Measurements from ENCODE around the gene TSN. TPM values are rescaled to one million over a fixed set of nuclear protein-coding genes. Genes with fewer than 3 reads are reported as not detected.

Gene TSN
- total and polyA plus RNA-seq, 9 of the 15 experiments (the other 6 are each of a cell fraction or from before 2014, with no cell fraction given), result 63.2 to 152 (median 95.2) TPM

- CTCF ChIA-PET (ENCODE audit: low intra/inter-chr PET ratio), result no interaction called here
- no peak for DNase-seq (ENCODE audit: extremely low read depth in 1 of 4, low spot score in 3 of 4)
Observed at GRCh38 chr2:121793816-121794215, 38.4 kb downstream of the TSN start.

DNA sequence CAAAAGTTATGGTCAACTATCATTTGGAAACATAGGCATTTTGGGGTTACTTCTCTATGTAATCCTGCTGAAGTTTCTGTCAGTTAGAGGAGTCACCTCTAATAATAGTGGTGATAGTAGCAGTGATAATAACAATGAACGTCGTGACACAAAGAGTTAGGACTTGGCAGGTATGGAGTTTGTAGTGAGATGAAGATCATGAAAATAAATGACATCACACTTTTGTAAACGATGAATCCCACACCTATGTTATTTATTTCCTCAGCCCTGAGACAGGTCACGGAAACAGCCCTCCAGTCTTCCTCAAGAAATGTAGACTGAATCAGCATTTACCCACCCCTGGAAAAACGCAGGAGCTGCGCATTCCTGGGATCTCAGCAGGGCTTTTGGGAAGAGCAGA, 38.8 kb downstream of the TSN start:
- ChIA-PET POLR2A (no interaction called here), CTCF (ENCODE audit: low intra/inter-chr PET ratio) (no interaction called here)
- no peak overlapping the region for H3K27ac ChIP-seq (ENCODE audit: extremely low read depth, low read depth, low read length)
- H3K9ac ChIP-seq (ENCODE audit: insufficient read depth in 1 of 2, low read depth in 2 of 2, low read length in 2 of 2), result no peak overlapping the region
- H3K79me2 ChIP-seq (ENCODE audit: control insufficient read depth, insufficient read depth, low read length), result no peaks in the 10 kb centered on the region
- H3K4me1 ChIP-seq (replicated peaks in 1 of 2; ENCODE audit: control insufficient read depth in 2 of 2, insufficient read depth in 2 of 2, low read length in 2 of 2), result no peaks in the 10 kb centered on the region
- no peaks in the 10 kb centered on the region; the same call in 1 of the 2 replicates for H3K9me3 ChIP-seq (replicated peaks; ENCODE audit: control insufficient read depth, insufficient read depth, low read depth, low read length)
- no peaks in the 10 kb centered on the region for H3K36me3 ChIP-seq (ENCODE audit: control insufficient read depth, insufficient read depth, low read length)
- no peaks in the 10 kb centered on the region for H4K20me1 ChIP-seq (replicated peaks; ENCODE audit: control insufficient read depth, insufficient read depth, low read length)
- ATAC-seq, result no peak
- in situ Hi-C loops (cut with MboI) (loop anchor here (25.0 kb wide), 1 partner anchor 707 kb away; no protein-coding TSS in a partner anchor), intact Hi-C loops (cut with micrococcal nuclease) (no loop called here)
- no peak overlapping the region for H3K4me2 ChIP-seq (ENCODE audit: insufficient read depth, low read length)
- DNase-seq (ENCODE audit: extremely low read depth in 1 of 4, low spot score in 3 of 4), result no peak
- H3K27me3 ChIP-seq (ENCODE audit: control insufficient read depth in 2 of 2, insufficient read depth in 2 of 2, low read length in 2 of 2), result peaks cover 16 to 35% of the 10 kb centered on the region in 2 experiments
- no peaks in the 10 kb centered on the region for H3K9me1 ChIP-seq (ENCODE audit: control insufficient read depth, insufficient read depth, low read length)
- BruUV-seq (replicated peaks), result no TSS peak
- 2% methylated on average over 6 of the region's 6 CpGs for WGBS (ENCODE audit: insufficient coverage, low coverage, missing lambda C conversion rate)
- no peak for FAIRE-seq
- H2AFZ ChIP-seq (ENCODE audit: low read depth, low read length), result no peak overlapping the region
- no peak overlapping the region for H3K4me3 ChIP-seq
- TF ChIP-seq RFX5 (IDR thresholded peaks at IDR 0.05; ENCODE audit: low read depth, low read length) (no peak), ZNF217 (CRISPR knock-in tag; IDR thresholded peaks at IDR 0.05) (no peak), MGA (IDR thresholded peaks at IDR 0.05) (no peak)

More at GRCh38 chr2:121793816-121794215, 38.4 kb downstream of the TSN start:
- POLR2A ChIA-PET, result no interaction called here
- WGBS (ENCODE audit: insufficient coverage, low coverage, missing lambda C conversion rate), result 0% methylated on average over 3 of the region's 3 CpGs
- in situ Hi-C loops (cut with MboI) (loop anchor here (25.0 kb wide), 1 partner anchor 707 kb away; no protein-coding TSS in a partner anchor), intact Hi-C loops (cut with micrococcal nuclease) (no loop called here)
- H3K79me2 ChIP-seq (ENCODE audit: control insufficient read depth, insufficient read depth, low read length), result no peaks in the 10 kb centered on the region
- H2AFZ ChIP-seq (ENCODE audit: low read depth, low read length), result no peak overlapping the region
- no peak overlapping the region for H3K27ac ChIP-seq (ENCODE audit: extremely low read depth, low read depth, low read length)
- peaks cover 16 to 36% of the 10 kb centered on the region in 2 experiments for H3K27me3 ChIP-seq (ENCODE audit: control insufficient read depth in 2 of 2, insufficient read depth in 2 of 2, low read length in 2 of 2)
- no peak overlapping the region for H3K4me3 ChIP-seq
- BruUV-seq (replicated peaks), result no TSS peak
- FAIRE-seq, result no peak
- H3K4me1 ChIP-seq (replicated peaks in 1 of 2; ENCODE audit: control insufficient read depth in 2 of 2, insufficient read depth in 2 of 2, low read length in 2 of 2), result no peaks in the 10 kb centered on the region
- no peak for ATAC-seq
- TF ChIP-seq NR2F6 (CRISPR knock-in tag; IDR thresholded peaks at IDR 0.05) (no peak), EGR1 (conservative IDR thresholded peaks at IDR 0.05) (peak; percentile 28; the same call in 1 of the 2 replicates), NFRKB (IDR thresholded peaks at IDR 0.05; ENCODE audit: low read depth) (no peak), MCM3 (IDR thresholded peaks at IDR 0.05) (no peak), ELF2 (CRISPR knock-in tag; IDR thresholded peaks at IDR 0.05) (no peak)
- no peaks in the 10 kb centered on the region for H3K36me3 ChIP-seq (ENCODE audit: control insufficient read depth, insufficient read depth, low read length)
- H3K9me1 ChIP-seq (ENCODE audit: control insufficient read depth, insufficient read depth, low read length), result no peaks in the 10 kb centered on the region
- no peak overlapping the region for H3K4me2 ChIP-seq (ENCODE audit: insufficient read depth, low read length)
- no peaks in the 10 kb centered on the region for H4K20me1 ChIP-seq (replicated peaks; ENCODE audit: control insufficient read depth, insufficient read depth, low read length)
- no peaks in the 10 kb centered on the region; the same call in 1 of the 2 replicates for H3K9me3 ChIP-seq (replicated peaks; ENCODE audit: control insufficient read depth, insufficient read depth, low read depth, low read length)
- H3K9ac ChIP-seq (ENCODE audit: insufficient read depth in 1 of 2, low read depth in 2 of 2, low read length in 2 of 2), result no peak overlapping the region
